Measurements from ENCODE around the gene RPL5.

DNA sequence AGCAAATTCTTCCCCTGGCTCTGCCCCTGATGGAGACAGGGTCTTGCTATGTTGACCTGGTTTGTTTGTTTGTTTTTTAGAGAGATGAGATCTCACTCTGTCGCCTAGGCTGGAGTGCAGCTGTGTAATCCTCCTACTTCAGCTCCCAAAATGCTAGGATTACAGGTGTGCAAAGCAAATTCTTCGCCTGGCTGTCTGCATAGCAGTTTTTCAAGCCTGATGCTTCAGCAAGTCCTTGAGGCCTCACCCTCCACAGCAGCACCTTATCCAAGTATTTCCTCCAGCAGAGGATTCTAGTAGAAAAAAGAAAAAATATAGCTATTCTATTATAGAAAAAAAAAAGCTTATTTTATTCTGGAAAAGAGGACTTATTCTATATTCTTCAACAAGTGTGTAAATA, 15.1 kb upstream of the RPL5 start:
- TF ChIP-seq, protein P1, sequence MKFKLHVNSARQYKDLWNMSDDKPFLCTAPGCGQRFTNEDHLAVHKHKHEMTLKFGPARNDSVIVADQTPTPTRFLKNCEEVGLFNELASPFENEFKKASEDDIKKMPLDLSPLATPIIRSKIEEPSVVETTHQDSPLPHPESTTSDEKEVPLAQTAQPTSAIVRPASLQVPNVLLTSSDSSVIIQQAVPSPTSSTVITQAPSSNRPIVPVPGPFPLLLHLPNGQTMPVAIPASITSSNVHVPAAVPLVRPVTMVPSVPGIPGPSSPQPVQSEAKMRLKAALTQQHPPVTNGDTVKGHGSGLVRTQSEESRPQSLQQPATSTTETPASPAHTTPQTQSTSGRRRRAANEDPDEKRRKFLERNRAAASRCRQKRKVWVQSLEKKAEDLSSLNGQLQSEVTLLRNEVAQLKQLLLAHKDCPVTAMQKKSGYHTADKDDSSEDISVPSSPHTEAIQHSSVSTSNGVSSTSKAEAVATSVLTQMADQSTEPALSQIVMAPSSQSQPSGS (tag by site-specific recombination; IDR thresholded peaks at IDR 0.05; ENCODE audit: low read depth): no peak
- TF ChIP-seq CTCF (tag by site-specific recombination; IDR thresholded peaks at IDR 0.05) (no peak), ZNF707 (tag by site-specific recombination; IDR thresholded peaks at IDR 0.05) (no peak), BCL11A (tag by site-specific recombination; IDR thresholded peaks at IDR 0.05; ENCODE audit: low read depth) (no peak), ZNF654 (tag by site-specific recombination; IDR thresholded peaks at IDR 0.05; ENCODE audit: low read depth) (no peak), ZFP37 (tag by site-specific recombination; IDR thresholded peaks at IDR 0.05) (no peak), GLIS2 (tag by site-specific recombination; IDR thresholded peaks at IDR 0.05) (no peak), YY1 (tag by site-specific recombination; IDR thresholded peaks at IDR 0.05) (no peak), PRDM10 (tag by site-specific recombination; IDR thresholded peaks at IDR 0.05) (no peak), ZBTB48 (tag by site-specific recombination; IDR thresholded peaks at IDR 0.05) (no peak), ZNF274 (IDR thresholded peaks at IDR 0.05; ENCODE audit: low read length) (no peak), ZNF274 (tag by site-specific recombination; IDR thresholded peaks at IDR 0.05; ENCODE audit: borderline replicate concordance) (no peak), ZNF549 (tag by site-specific recombination; IDR thresholded peaks at IDR 0.05) (no peak)
- TF ChIP-seq, protein P2, sequence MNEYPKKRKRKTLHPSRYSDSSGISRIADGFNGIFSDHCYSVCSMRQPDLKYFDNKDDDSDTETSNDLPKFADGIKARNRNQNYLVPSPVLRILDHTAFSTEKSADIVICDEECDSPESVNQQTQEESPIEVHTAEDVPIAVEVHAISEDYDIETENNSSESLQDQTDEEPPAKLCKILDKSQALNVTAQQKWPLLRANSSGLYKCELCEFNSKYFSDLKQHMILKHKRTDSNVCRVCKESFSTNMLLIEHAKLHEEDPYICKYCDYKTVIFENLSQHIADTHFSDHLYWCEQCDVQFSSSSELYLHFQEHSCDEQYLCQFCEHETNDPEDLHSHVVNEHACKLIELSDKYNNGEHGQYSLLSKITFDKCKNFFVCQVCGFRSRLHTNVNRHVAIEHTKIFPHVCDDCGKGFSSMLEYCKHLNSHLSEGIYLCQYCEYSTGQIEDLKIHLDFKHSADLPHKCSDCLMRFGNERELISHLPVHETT (tag by site-specific recombination; IDR thresholded peaks at IDR 0.05): no peak
- TF ChIP-seq, protein P3, sequence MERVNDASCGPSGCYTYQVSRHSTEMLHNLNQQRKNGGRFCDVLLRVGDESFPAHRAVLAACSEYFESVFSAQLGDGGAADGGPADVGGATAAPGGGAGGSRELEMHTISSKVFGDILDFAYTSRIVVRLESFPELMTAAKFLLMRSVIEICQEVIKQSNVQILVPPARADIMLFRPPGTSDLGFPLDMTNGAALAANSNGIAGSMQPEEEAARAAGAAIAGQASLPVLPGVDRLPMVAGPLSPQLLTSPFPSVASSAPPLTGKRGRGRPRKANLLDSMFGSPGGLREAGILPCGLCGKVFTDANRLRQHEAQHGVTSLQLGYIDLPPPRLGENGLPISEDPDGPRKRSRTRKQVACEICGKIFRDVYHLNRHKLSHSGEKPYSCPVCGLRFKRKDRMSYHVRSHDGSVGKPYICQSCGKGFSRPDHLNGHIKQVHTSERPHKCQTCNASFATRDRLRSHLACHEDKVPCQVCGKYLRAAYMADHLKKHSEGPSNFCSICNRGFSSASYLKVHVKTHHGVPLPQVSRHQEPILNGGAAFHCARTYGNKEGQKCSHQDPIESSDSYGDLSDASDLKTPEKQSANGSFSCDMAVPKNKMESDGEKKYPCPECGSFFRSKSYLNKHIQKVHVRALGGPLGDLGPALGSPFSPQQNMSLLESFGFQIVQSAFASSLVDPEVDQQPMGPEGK (tag by site-specific recombination; IDR thresholded peaks at IDR 0.05): no peak
